Muscle layer of duodenum (tissue), 2 donors: ENCODE data around the gene TET2.
"Not testable (repeated sequence)": the region's sequence is repeated elsewhere in the genome, so short reads cannot be mapped to it uniquely, and the experiment has no call there.

ENCODE experiments used
- H3K27ac ChIP-seq: one replicate; pipeline ENCODE4 v1.7.0; 2013; ENCODE audit warnings: mild to moderate bottlenecking, low read length
- H3K27me3 ChIP-seq: one replicate; pipeline ENCODE4 v1.7.0; 2013; ENCODE audit warnings: low read depth, mild to moderate bottlenecking, control low read depth, low read length
- H3K36me3 ChIP-seq, 2 donors: one replicate each; pipeline ENCODE4 v1.7.0; 2013; ENCODE audit warnings: low read length in 2 of 2, control low read depth in 1 of 2, mild to moderate bottlenecking in 1 of 2; ENCODE audit not compliant: insufficient read depth in 2 of 2, control insufficient read depth in 1 of 2
- H3K4me1 ChIP-seq, 2 donors: one replicate each; pipeline ENCODE4 v1.7.0; 2013; ENCODE audit warnings: low read length in 2 of 2, mild to moderate bottlenecking in 2 of 2, control low read depth in 1 of 2, moderate library complexity in 1 of 2; ENCODE audit not compliant: insufficient read depth in 2 of 2, control insufficient read depth in 1 of 2
- H3K4me3 ChIP-seq, 2 donors: one replicate each; pipeline ENCODE4 v1.7.0; 2013; ENCODE audit warnings: low read length in 2 of 2, low read depth in 1 of 2, mild to moderate bottlenecking in 1 of 2
- H3K9me3 ChIP-seq, 2 donors: one replicate each; pipeline ENCODE4 v1.7.0; 2013; ENCODE audit warnings: low read length in 2 of 2, control low read depth in 1 of 2, mild to moderate bottlenecking in 1 of 2; ENCODE audit not compliant: control insufficient read depth in 1 of 2
- donor health status: healthy.

TET2 gene

DNA sequence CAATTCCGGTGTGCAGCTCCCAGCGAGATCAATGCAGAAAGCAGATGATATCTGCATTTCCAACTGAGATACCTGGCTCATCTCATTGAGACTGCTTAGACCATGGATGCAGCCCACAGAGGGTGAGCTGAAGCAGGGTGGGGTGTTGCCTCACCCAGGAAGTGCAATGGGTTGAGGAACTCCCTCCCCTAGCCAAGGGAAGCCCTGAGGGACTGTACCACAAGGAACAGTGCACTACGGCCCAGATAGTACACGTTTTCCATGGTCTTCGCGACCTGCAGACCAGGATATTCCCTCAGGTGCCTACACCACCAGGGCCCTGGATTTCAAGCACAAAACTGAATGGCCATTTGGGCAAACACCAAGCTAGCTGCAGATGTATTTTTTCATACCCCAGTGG, 150.0 kb downstream of the TET2 start:
- H3K4me3 ChIP-seq: no peak overlapping the region
- peaks cover 0 to 5% of the 10 kb centered on the region in 2 donors for H3K9me3 ChIP-seq
- H3K27ac ChIP-seq: no peak overlapping the region
- H3K4me1 ChIP-seq: no peaks in the 10 kb centered on the region
- H3K27me3 ChIP-seq: no peaks in the 10 kb centered on the region
- H3K36me3 ChIP-seq: no peaks in the 10 kb centered on the region

DNA sequence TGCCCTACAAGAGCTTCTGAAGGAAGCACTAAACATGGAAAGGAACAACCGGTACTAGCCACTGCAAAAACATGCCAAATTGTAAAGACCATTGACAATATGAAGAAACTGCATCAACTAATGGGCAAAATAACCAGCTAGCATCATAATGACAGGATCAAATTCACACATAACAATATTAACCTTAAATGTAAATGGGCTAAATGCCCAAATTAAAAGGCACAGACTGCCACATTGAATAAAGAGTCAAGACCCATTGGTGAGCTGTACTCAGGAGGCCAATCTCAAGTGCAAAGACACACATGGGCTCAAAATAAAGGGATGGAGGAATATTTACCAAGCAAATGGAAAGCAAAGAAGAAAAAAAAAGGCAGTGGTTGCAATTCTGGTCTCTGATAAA, 152.4 kb downstream of the TET2 start:
- H3K36me3 ChIP-seq, H3K27me3 ChIP-seq, H3K4me3 ChIP-seq, H3K4me1 ChIP-seq, H3K27ac ChIP-seq, H3K9me3 ChIP-seq: not testable (repeated sequence)

DNA sequence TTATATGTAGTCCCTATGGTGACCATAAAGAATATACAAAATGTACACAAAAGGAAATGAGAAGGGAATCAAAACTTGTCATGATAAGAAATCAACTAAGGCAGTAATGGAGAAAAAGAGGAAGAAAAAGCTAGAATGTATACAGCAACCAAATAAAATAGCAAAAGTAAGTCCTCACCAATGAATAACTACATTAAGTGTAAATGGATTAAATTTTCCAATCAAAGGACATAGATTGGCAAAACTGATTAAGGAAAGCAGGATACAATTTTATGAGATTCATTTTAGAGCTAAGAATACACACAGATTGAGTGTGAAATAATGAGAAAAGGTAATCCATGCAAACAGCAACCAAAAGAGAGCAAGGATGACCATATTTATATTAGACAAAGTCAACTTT, 157.4 kb downstream of the TET2 start:
- Histone ChIP-seq H3K4me3 (no peak overlapping the region), H3K9me3 (peaks cover 0 to 23% of the 10 kb centered on the region in 2 donors), H3K4me1 (no peaks in the 10 kb centered on the region)

DNA sequence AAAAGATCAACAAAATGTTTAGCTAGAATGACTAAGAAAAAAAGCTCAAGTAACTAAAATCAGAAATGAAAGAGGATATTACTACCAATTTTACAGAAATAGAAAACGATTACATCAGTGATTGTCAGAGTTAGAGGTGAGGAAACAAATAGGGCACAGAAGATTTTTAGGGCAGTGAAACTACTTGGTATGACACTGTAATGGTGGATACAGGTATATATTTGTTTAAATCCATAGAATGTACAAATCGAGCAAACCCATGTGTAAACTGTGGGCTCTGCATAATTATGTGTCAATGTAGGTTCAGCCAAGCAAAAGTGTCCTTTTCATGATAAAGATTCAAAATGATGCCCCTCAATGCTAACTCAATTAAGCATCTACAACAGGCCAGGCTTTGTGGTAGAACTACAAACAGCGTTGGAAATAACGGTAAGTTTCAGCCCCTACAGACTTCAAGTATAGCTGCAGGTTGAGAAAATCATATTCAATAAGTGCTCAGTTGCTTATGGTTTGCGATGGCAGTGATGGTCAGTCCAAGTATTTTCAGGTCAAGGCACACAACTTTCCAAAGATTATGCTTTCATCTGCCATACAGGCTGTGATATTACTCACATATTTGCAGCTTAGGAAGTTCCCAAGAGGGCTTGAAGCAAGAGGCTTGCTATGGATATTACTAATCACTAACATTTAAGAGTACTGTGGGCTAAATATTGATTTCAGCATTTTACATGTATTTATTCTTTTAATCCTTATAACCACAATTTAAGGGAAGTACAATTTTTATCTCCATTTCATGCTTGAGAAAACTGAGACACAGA, 158.6 kb downstream of the TET2 start:
- H3K9me3 ChIP-seq: peaks cover 0 to 18% of the 10 kb centered on the region in 2 donors
- H3K4me1 ChIP-seq: no peaks in the 10 kb centered on the region
- H3K27ac ChIP-seq: no peak overlapping the region
- no peak overlapping the region for H3K4me3 ChIP-seq
- no peaks in the 10 kb centered on the region for H3K36me3 ChIP-seq
- no peaks in the 10 kb centered on the region for H3K27me3 ChIP-seq

More for the DNA sequence above, 157.4 kb downstream of the TET2 start:
- no peaks in the 10 kb centered on the region for H3K36me3 ChIP-seq
- no peak overlapping the region for H3K27ac ChIP-seq
- H3K27me3 ChIP-seq: no peaks in the 10 kb centered on the region

DNA sequence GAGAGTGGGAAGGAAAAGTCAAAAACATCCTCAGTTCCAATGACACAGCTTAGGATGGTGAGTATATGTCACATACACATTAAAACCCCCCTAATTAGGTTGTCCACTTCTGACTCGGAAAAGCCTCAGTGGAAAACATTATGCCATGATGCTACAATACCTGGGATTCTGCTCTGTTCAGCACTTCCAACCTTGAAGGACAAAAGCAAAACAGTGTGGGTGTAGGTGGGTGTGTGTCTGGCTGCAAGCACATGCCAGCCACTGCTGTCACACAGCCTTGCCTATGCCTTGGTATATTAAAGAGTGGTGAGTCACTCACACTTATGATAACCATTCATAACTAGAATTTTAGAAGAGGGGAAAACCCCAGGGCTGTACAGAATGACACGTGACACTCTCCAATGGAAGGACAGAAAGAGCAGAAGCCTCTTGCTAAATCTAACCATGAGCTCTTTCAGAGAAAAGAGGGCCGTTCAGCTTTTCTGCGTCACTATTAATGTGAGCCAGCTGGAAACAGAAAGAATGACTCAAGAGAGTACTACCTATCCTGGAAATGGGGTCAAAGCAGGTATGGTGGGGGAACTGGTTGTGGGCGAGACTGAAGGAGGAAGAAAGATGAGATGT, 159.6 kb downstream of the TET2 start:
- peaks cover 0 to 18% of the 10 kb centered on the region in 2 donors for H3K9me3 ChIP-seq
- no peak overlapping the region for H3K4me3 ChIP-seq
- no peaks in the 10 kb centered on the region for H3K4me1 ChIP-seq
- no peak overlapping the region for H3K27ac ChIP-seq
- H3K27me3 ChIP-seq: no peaks in the 10 kb centered on the region
- no peaks in the 10 kb centered on the region for H3K36me3 ChIP-seq

DNA sequence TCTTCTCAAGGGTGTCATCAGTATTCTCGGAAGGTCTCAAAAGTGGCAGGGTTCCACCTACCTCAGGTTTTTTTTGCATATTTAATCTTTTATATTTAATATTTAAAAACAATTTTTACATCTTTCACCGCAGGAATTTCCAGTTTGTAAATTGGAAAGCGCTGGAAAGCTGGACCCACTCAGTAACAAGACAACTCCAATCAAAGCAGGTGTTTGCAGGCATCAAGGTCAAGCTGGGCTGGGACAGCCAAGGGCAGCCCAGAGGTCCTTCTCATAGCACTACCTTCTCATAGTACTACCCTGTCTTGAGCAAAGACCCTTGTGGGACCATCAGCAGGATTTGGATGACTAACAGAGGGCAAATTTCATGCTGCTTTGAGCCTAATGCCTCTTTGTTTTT, 160.1 kb downstream of the TET2 start:
- Histone ChIP-seq H3K9me3 (peaks cover 0 to 18% of the 10 kb centered on the region in 2 donors), H3K36me3 (no peaks in the 10 kb centered on the region), H3K4me1 (no peaks in the 10 kb centered on the region), H3K4me3 (no peak overlapping the region), H3K27ac (no peak overlapping the region), H3K27me3 (no peaks in the 10 kb centered on the region)

DNA sequence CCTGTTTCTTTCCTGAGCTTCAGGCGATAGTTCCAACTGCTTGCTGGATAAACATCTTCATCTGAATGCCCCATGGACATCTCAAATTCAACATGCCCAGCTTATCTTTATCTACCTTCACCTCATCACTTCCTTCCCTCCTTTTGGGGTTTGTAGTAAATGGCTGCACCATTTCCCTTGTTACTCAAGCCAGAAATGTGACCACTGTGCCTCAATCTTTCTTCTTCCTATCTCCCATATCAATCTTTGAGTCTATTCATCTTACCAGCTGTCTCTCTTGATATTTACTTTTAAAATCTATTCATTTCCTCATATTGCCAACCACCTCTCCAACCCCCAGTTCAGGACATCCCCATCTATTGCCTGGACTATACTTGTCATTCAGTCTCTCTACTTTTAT, 171.8 kb downstream of the TET2 start:
- Histone ChIP-seq H3K9me3 (peaks cover 0 to 5% of the 10 kb centered on the region in 2 donors), H3K36me3 (no peaks in the 10 kb centered on the region), H3K4me3 (no peak overlapping the region), H3K27ac (no peak overlapping the region), H3K27me3 (no peaks in the 10 kb centered on the region), H3K4me1 (no peaks in the 10 kb centered on the region)

DNA sequence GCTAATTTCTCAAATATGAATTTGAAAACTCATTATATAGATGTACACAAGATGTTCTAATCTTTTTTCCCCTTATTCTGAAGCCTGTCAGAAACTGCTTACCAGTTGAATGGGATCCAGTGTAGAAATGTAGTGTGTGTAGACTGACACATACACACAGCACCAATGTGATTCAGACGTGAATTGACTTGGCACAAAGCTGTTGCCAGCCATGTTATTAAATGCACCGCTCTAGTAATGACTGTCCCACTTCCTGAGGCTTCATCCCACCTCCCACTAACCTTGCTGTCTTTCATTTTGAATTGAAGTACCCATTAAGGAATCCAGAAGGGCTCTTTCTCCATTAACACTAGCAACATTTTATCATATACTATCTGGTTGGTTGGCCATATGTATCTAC, 180.5 kb downstream of the TET2 start:
- no peaks in the 10 kb centered on the region for H3K4me1 ChIP-seq
- H3K27ac ChIP-seq: no peak overlapping the region
- no peaks in the 10 kb centered on the region for H3K9me3 ChIP-seq

DNA sequence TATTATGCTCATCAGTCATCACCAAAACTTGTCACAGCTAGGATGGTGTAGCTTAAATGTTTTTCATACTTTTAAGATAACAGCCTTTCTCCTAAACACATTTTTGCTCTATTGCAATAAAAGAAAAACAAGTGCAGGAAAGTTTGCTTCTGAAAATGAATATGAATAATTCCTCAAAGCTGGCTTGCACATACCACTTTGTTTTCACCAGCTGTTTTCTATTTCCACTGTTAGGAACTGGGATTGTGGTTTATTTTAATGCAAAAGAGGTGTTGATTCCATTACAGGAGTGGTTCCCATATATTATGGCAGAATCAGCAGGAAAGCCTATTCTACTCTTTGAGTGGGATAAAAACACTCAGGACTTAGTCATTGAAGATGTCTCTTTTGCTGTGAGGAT, 181.3 kb downstream of the TET2 start:
- H3K36me3 ChIP-seq: no peaks in the 10 kb centered on the region
- no peak overlapping the region for H3K27ac ChIP-seq
- H3K4me3 ChIP-seq: no peak overlapping the region
- no peaks in the 10 kb centered on the region for H3K9me3 ChIP-seq
- no peaks in the 10 kb centered on the region for H3K27me3 ChIP-seq
- H3K4me1 ChIP-seq: no peaks in the 10 kb centered on the region

More for the DNA sequence above, 180.5 kb downstream of the TET2 start:
- Histone ChIP-seq H3K27me3 (no peaks in the 10 kb centered on the region), H3K36me3 (no peaks in the 10 kb centered on the region), H3K4me3 (no peak overlapping the region)

DNA sequence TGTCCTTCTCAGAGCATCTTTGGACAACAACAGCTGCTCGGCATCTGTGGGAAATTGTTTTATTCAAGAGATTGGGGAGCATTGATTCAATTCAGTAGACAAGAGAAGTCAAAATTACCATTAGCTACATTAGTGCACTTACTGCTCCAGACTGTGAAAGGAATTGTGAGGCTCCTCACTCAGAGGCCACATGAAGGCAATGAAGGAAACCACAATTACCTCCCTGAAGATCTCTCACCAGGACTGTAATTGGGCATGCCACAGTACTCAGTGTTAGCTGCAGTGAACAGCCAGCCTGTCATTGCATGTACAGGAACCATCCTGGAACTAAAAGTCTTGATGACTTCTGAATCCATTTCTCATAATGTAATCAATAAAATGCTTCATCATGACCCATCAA, 182.4 kb downstream of the TET2 start:
- H3K4me3 ChIP-seq: no peak overlapping the region
- no peaks in the 10 kb centered on the region for H3K27me3 ChIP-seq
- H3K4me1 ChIP-seq: no peaks in the 10 kb centered on the region
- H3K9me3 ChIP-seq: no peaks in the 10 kb centered on the region
- no peaks in the 10 kb centered on the region for H3K36me3 ChIP-seq
- H3K27ac ChIP-seq: no peak overlapping the region
